ENCODE results near the gene IMP4. TPM values are rescaled to one million over a fixed set of nuclear protein-coding genes. Genes with fewer than 3 reads are reported as not detected.

Gene IMP4
- polyA plus RNA-seq, 1 donor (not counting 4 experiments of a cell fraction or from before 2014, with no cell fraction given), result 75.8 TPM

DNA sequence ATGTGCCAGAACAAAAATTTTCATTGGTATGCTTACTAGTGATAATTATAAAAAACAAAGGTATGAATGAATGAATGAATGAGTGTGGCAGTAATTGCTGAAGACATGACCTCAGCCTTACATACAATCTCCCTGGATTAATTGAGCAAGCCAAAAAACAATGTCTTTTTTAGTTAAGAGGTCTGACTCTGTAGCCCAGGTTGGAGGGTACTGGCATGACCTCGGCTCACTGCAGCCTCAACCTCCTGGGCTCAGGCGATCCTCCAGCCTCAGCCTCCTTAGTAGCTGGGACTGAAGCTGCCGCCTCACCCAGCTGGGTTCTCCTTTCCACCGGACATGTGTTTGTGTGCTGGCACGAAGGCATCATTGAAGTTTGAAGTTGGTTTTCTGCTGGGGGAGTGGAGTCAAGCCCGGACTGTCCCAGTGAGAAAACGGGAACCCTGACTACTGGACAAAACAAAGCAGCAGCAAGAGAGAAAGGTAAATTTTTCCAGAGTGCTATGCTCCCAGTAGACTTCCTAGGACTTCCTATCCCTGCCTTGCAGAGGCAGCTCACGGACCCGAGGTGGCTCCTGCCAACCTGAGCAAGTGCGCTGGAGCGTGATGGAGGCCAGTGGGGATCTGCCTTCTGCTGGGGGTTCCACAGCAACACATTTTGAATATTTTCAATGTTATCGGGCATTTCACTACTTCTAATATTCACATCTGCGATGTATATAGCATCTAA, 6.4 kb upstream of the IMP4 start:
- Histone ChIP-seq H3K4me1 (ENCODE audit: control insufficient read depth, extremely low read depth, insufficient read depth, low read length) (peaks cover 13% of the 10 kb centered on the region), H3K79me2 (ENCODE audit: control insufficient read depth, insufficient read depth, low read length) (no peaks in the 10 kb centered on the region), H3K27ac (ENCODE audit: control insufficient read depth, insufficient read depth, low read length) (no peak overlapping the region), H3K9me1 (ENCODE audit: control insufficient read depth, extremely low read depth, insufficient read depth, low read length) (no peaks in the 10 kb centered on the region), H3K36me3 (ENCODE audit: control insufficient read depth in 2 of 2, extremely low read depth in 1 of 2, insufficient read depth in 2 of 2, low read length in 2 of 2) (peaks cover 3 to 9% of the 10 kb centered on the region in 2 experiments), H3K4me3 (ENCODE audit: control insufficient read depth in 2 of 3, extremely low read depth in 1 of 3, insufficient read depth in 2 of 3, low read depth in 1 of 3, low read length in 3 of 3) (peak overlapping the region in 1 of 3 experiments; percentile 69), H2AFZ (ENCODE audit: control insufficient read depth, low read length) (no peak overlapping the region), H3K27me3 (ENCODE audit: control insufficient read depth, extremely low read depth, insufficient read depth, low read length) (no peaks in the 10 kb centered on the region), H3K9ac (ENCODE audit: control insufficient read depth, extremely low read depth, insufficient read depth, low read length) (no peak overlapping the region), H3K4me2 (ENCODE audit: control insufficient read depth, extremely low read depth, insufficient read depth, low read depth, low read length) (peak overlapping the region; percentile 50), H3K9me3 (ENCODE audit: control insufficient read depth, low read depth, low read length) (no peaks in the 10 kb centered on the region), H4K20me1 (ENCODE audit: control insufficient read depth, extremely low read depth, insufficient read depth, low read length) (no peaks in the 10 kb centered on the region)
- no peak for DNase-seq (ENCODE audit: low read depth, low spot score)
- FAIRE-seq, result no peak
- dilution Hi-C loops (cut with MboI; ENCODE audit: extremely low pct_ligation_motif_present, low sequenced_read_pairs), result no loop called here
- TF ChIP-seq, protein P1, sequence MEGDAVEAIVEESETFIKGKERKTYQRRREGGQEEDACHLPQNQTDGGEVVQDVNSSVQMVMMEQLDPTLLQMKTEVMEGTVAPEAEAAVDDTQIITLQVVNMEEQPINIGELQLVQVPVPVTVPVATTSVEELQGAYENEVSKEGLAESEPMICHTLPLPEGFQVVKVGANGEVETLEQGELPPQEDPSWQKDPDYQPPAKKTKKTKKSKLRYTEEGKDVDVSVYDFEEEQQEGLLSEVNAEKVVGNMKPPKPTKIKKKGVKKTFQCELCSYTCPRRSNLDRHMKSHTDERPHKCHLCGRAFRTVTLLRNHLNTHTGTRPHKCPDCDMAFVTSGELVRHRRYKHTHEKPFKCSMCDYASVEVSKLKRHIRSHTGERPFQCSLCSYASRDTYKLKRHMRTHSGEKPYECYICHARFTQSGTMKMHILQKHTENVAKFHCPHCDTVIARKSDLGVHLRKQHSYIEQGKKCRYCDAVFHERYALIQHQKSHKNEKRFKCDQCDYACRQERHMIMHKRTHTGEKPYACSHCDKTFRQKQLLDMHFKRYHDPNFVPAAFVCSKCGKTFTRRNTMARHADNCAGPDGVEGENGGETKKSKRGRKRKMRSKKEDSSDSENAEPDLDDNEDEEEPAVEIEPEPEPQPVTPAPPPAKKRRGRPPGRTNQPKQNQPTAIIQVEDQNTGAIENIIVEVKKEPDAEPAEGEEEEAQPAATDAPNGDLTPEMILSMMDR (optimal IDR thresholded peaks at IDR 0.05 in 1 of 3, IDR thresholded peaks at IDR 0.05 in 1 of 3, conservative IDR thresholded peaks at IDR 0.05 in 1 of 3; ENCODE audit: extremely low read depth in 1 of 3, insufficient read depth in 2 of 3, low read length in 3 of 3), result no peak
- TF ChIP-seq EZH2 (IDR thresholded peaks at IDR 0.05; ENCODE audit: low read length), result no peak

DNA sequence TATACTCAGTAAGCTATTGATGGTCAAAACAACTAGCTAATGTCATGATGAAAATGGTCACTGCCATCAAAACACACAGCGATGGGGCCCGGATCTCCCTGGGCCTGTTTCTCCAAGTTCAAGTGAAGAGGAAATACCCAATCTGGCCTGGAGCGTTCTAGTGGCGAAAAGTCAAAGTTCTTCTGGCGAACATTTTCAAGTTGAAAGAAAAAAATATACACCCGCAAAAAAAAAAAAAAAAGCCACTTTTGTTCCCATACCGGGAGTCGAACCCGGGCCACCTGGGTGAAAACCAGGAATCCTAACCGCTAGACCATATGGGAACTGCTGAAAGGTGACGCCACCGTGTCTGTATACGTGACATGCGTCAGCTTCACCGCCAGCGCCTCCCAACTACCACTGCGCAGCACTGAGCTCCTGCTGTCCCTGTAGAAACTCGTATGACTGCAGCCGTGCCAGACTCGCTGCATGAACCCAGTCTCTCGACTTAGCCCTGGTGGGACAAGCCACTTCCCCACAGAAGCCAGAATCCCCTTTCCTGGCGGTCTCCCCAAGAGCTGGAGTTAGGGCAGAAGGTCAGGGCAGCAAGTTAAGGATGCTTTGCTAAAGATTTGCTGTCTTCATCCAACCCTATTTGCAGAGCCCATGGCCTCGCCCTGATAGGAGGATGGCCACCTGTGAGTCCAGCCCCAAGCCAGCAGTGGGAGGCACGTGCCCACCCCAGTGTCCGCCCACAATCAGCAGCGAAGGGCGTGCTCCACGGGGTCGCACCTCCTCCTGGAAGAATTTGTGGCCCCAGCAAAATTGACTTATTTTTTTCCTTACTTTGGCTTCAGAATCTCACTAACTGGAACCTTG, 5.6 kb upstream of the IMP4 start:
- Histone ChIP-seq H3K9me1 (ENCODE audit: control insufficient read depth, extremely low read depth, insufficient read depth, low read length) (no peaks in the 10 kb centered on the region), H3K9ac (ENCODE audit: control insufficient read depth, extremely low read depth, insufficient read depth, low read length) (no peak overlapping the region), H4K20me1 (ENCODE audit: control insufficient read depth, extremely low read depth, insufficient read depth, low read length) (no peaks in the 10 kb centered on the region), H3K36me3 (ENCODE audit: control insufficient read depth in 2 of 2, extremely low read depth in 1 of 2, insufficient read depth in 2 of 2, low read length in 2 of 2) (peaks cover 3 to 9% of the 10 kb centered on the region in 2 experiments), H3K9me3 (ENCODE audit: control insufficient read depth, low read depth, low read length) (no peaks in the 10 kb centered on the region), H3K4me1 (ENCODE audit: control insufficient read depth, extremely low read depth, insufficient read depth, low read length) (peaks cover 12% of the 10 kb centered on the region), H3K4me3 (ENCODE audit: control insufficient read depth in 2 of 3, extremely low read depth in 1 of 3, insufficient read depth in 2 of 3, low read depth in 1 of 3, low read length in 3 of 3) (peak overlapping the region; percentile 23 to 69 (median 29)), H3K4me2 (ENCODE audit: control insufficient read depth, extremely low read depth, insufficient read depth, low read depth, low read length) (peak overlapping the region; percentile 80), H3K79me2 (ENCODE audit: control insufficient read depth, insufficient read depth, low read length) (no peaks in the 10 kb centered on the region), H3K27me3 (ENCODE audit: control insufficient read depth, extremely low read depth, insufficient read depth, low read length) (no peaks in the 10 kb centered on the region), H2AFZ (ENCODE audit: control insufficient read depth, low read length) (peak overlapping the region; percentile 61), H3K27ac (ENCODE audit: control insufficient read depth, insufficient read depth, low read length) (peak overlapping the region; percentile 4)
- DNase-seq (ENCODE audit: low read depth, low spot score) (peak; percentile 46), FAIRE-seq (peak; percentile 34)
- dilution Hi-C loops (cut with MboI; ENCODE audit: extremely low pct_ligation_motif_present, low sequenced_read_pairs), result no loop called here
- no peak for TF ChIP-seq EZH2 (IDR thresholded peaks at IDR 0.05; ENCODE audit: low read length)
- TF ChIP-seq, protein P1 (optimal IDR thresholded peaks at IDR 0.05 in 1 of 3, IDR thresholded peaks at IDR 0.05 in 1 of 3, conservative IDR thresholded peaks at IDR 0.05 in 1 of 3; ENCODE audit: extremely low read depth in 1 of 3, insufficient read depth in 2 of 3, low read length in 3 of 3), result peak in 1 of 3 experiments; percentile 26

Data from keratinocyte (primary cell).